ENCODE data around the gene DCUN1D5. TPM values are rescaled to one million over a fixed set of nuclear protein-coding genes. Genes with fewer than 3 reads are reported as not detected.

Gene DCUN1D5
- total and polyA plus RNA-seq, 2 donors (not counting 1 experiment from before 2014, with no cell fraction given) = 45.7 TPM

- H3K4me2 ChIP-seq (ENCODE audit: extremely low read depth, insufficient read depth, low read length) = peak overlapping the region; percentile 51
- no peak overlapping the region for H3K27ac ChIP-seq (ENCODE audit: insufficient read depth, low read length)
- H2AFZ ChIP-seq (ENCODE audit: low read length) = no peak overlapping the region
- DNase-seq (ENCODE audit: low read depth in 2 of 2) = peak in 1 of 2 donors; percentile 14
- no peaks in the 10 kb centered on the region for H3K27me3 ChIP-seq (ENCODE audit: control insufficient read depth, insufficient read depth, low read length)
- H3K9me3 ChIP-seq (ENCODE audit: control insufficient read depth, insufficient read depth, low read depth, low read length) = no peaks in the 10 kb centered on the region
- H4K20me1 ChIP-seq (ENCODE audit: control insufficient read depth, extremely low read depth, insufficient read depth, low read length) = no peaks in the 10 kb centered on the region
- H3K36me3 ChIP-seq (ENCODE audit: control insufficient read depth, insufficient read depth, low read length) = no peaks in the 10 kb centered on the region
- H3K4me3 ChIP-seq (replicated peaks in 1 of 4; ENCODE audit: control extremely low read depth in 1 of 4, insufficient read depth in 1 of 4, low read depth in 3 of 4, low read length in 4 of 4) = peak overlapping the region in 2 of 4 experiments; percentile 32 to 99
- no peak overlapping the region for H3K9ac ChIP-seq (ENCODE audit: insufficient read depth, low read length)
- no peaks in the 10 kb centered on the region for H3K4me1 ChIP-seq (ENCODE audit: control insufficient read depth, extremely low read depth, insufficient read depth, low read length)
- TF ChIP-seq EZH2 (IDR thresholded peaks at IDR 0.05; ENCODE audit: low read length, missing control alignments) = no peak
- TF ChIP-seq CTCF (conservative IDR thresholded peaks at IDR 0.05 in 1 of 2, IDR thresholded peaks at IDR 0.05 in 1 of 2; ENCODE audit: low read depth in 1 of 2, low read length in 2 of 2) = no peak
- H3K79me2 ChIP-seq (ENCODE audit: control insufficient read depth, insufficient read depth, low read length) = peaks cover 14% of the 10 kb centered on the region
These were observed 20.4 kb upstream of the DCUN1D5 start for GRCh38 chr11:103112364-103112763.

- Histone ChIP-seq H4K20me1 (ENCODE audit: control insufficient read depth, extremely low read depth, insufficient read depth, low read length) (no peaks in the 10 kb centered on the region), H3K4me2 (ENCODE audit: extremely low read depth, insufficient read depth, low read length) (peak overlapping the region; percentile 45), H3K79me2 (ENCODE audit: control insufficient read depth, insufficient read depth, low read length) (peaks cover 14% of the 10 kb centered on the region), H3K4me3 (replicated peaks in 1 of 4; ENCODE audit: control extremely low read depth in 1 of 4, insufficient read depth in 1 of 4, low read depth in 3 of 4, low read length in 4 of 4) (peak overlapping the region in 3 of 4 experiments; percentile 9 to 99 (median 95)), H3K9me3 (ENCODE audit: control insufficient read depth, insufficient read depth, low read depth, low read length) (no peaks in the 10 kb centered on the region), H3K27me3 (ENCODE audit: control insufficient read depth, insufficient read depth, low read length) (no peaks in the 10 kb centered on the region), H3K27ac (ENCODE audit: insufficient read depth, low read length) (no peak overlapping the region), H3K4me1 (ENCODE audit: control insufficient read depth, extremely low read depth, insufficient read depth, low read length) (no peaks in the 10 kb centered on the region), H2AFZ (ENCODE audit: low read length) (no peak overlapping the region), H3K36me3 (ENCODE audit: control insufficient read depth, insufficient read depth, low read length) (no peaks in the 10 kb centered on the region), H3K9ac (ENCODE audit: insufficient read depth, low read length) (no peak overlapping the region)
- DNase-seq (ENCODE audit: low read depth in 2 of 2) = no peak
- TF ChIP-seq EZH2 (IDR thresholded peaks at IDR 0.05; ENCODE audit: low read length, missing control alignments) (no peak), CTCF (conservative IDR thresholded peaks at IDR 0.05 in 1 of 2, IDR thresholded peaks at IDR 0.05 in 1 of 2; ENCODE audit: low read depth in 1 of 2, low read length in 2 of 2) (no peak)
These were observed 19.4 kb upstream of the DCUN1D5 start for GRCh38 chr11:103111400-103111799.

- H3K4me3 ChIP-seq (replicated peaks in 1 of 4; ENCODE audit: control extremely low read depth in 1 of 4, insufficient read depth in 1 of 4, low read depth in 3 of 4, low read length in 4 of 4) = peak overlapping the region; percentile 88 to 99 (median 96)
- peak overlapping the region; percentile 94 for H3K27ac ChIP-seq (ENCODE audit: insufficient read depth, low read length)
- H3K4me1 ChIP-seq (ENCODE audit: control insufficient read depth, extremely low read depth, insufficient read depth, low read length) = no peaks in the 10 kb centered on the region
- no peak overlapping the region for H3K9ac ChIP-seq (ENCODE audit: insufficient read depth, low read length)
- H3K9me3 ChIP-seq (ENCODE audit: control insufficient read depth, insufficient read depth, low read depth, low read length) = no peaks in the 10 kb centered on the region
- DNase-seq (ENCODE audit: low read depth in 2 of 2) = peak; percentile 41 to 73
- peaks cover 14% of the 10 kb centered on the region for H3K79me2 ChIP-seq (ENCODE audit: control insufficient read depth, insufficient read depth, low read length)
- no peak overlapping the region for H2AFZ ChIP-seq (ENCODE audit: low read length)
- peak overlapping the region; percentile 83 for H3K4me2 ChIP-seq (ENCODE audit: extremely low read depth, insufficient read depth, low read length)
- TF ChIP-seq EZH2 (IDR thresholded peaks at IDR 0.05; ENCODE audit: low read length, missing control alignments) = no peak
- peak; percentile 12 to 48 for TF ChIP-seq CTCF (conservative IDR thresholded peaks at IDR 0.05 in 1 of 2, IDR thresholded peaks at IDR 0.05 in 1 of 2; ENCODE audit: low read depth in 1 of 2, low read length in 2 of 2)
- no peaks in the 10 kb centered on the region for H3K27me3 ChIP-seq (ENCODE audit: control insufficient read depth, insufficient read depth, low read length)
- H3K36me3 ChIP-seq (ENCODE audit: control insufficient read depth, insufficient read depth, low read length) = no peaks in the 10 kb centered on the region
- H4K20me1 ChIP-seq (ENCODE audit: control insufficient read depth, extremely low read depth, insufficient read depth, low read length) = no peaks in the 10 kb centered on the region
These were observed 18.4 kb upstream of the DCUN1D5 start for GRCh38 chr11:103110391-103110790.

Data from fibroblast of lung (primary cell).